ENCODE results near the gene S100Z.
"Not testable (repeated sequence)": the region's sequence is repeated elsewhere in the genome, so short reads cannot be mapped to it uniquely, and the experiment has no call there.

S100Z gene
- total RNA-seq = 0.30 reads per million in 2 experiments

- DNase-seq (ENCODE audit: low read depth) = peak; percentile 5
These were observed at the start of gene S100Z for GRCh38 chr5:76849419-76850291. S100Z (plus strand) TSS chr5:76850014; CDS start chr5:76875360, 25,346 bp downstream.

GRCh38 chr5:76800579-76800978 lies 49.2 kb upstream of the S100Z start:
- no peak for DNase-seq (ENCODE audit: low read depth)

GRCh38 chr5:76801159-76801802 lies 48.5 kb upstream of the S100Z start:
- DNase-seq (ENCODE audit: low read depth) = no peak

- no peak for DNase-seq (ENCODE audit: low read depth)
These were observed 48.0 kb upstream of the S100Z start for GRCh38 chr5:76801803-76802195.

- no peak for DNase-seq (ENCODE audit: low read depth)
These were observed 45.5 kb upstream of the S100Z start for GRCh38 chr5:76804266-76804665.

GRCh38 chr5:76805821-76806505 lies 43.9 kb upstream of the S100Z start:
- DNase-seq (ENCODE audit: low read depth) = no peak

GRCh38 chr5:76807296-76807695 lies 42.5 kb upstream of the S100Z start:
- no peak for DNase-seq (ENCODE audit: low read depth)

- DNase-seq (ENCODE audit: low read depth) = no peak
These were observed 41.6 kb upstream of the S100Z start for GRCh38 chr5:76808141-76808691.

- DNase-seq (ENCODE audit: low read depth) = no peak
These were observed 40.7 kb upstream of the S100Z start for GRCh38 chr5:76809141-76809540.

- DNase-seq (ENCODE audit: low read depth) = no peak
These were observed 39.6 kb upstream of the S100Z start for GRCh38 chr5:76810236-76810635.

- no peak for DNase-seq (ENCODE audit: low read depth)
These were observed 38.6 kb upstream of the S100Z start for GRCh38 chr5:76811214-76811613.

GRCh38 chr5:76812209-76812608 lies 37.6 kb upstream of the S100Z start:
- DNase-seq (ENCODE audit: low read depth) = not testable (repeated sequence)

- DNase-seq (ENCODE audit: low read depth) = no peak
These were observed 35.7 kb upstream of the S100Z start for GRCh38 chr5:76813982-76814562.

GRCh38 chr5:76816110-76816831 lies 33.5 kb upstream of the S100Z start:
- DNase-seq (ENCODE audit: low read depth) = no peak

GRCh38 chr5:76818844-76819831 lies 30.7 kb upstream of the S100Z start, which contains the start of gene F2RL1:
F2RL1 (plus strand) TSS chr5:76819030; CDS start chr5:76819183, 153 bp downstream.
- DNase-seq (ENCODE audit: low read depth) = peak; percentile 44

GRCh38 chr5:76819851-76820525 lies 29.8 kb upstream of the S100Z start:
- no peak for DNase-seq (ENCODE audit: low read depth)

- DNase-seq (ENCODE audit: low read depth) = no peak
These were observed 29.3 kb upstream of the S100Z start for GRCh38 chr5:76820526-76820890.

GRCh38 chr5:76821136-76821535 lies 28.7 kb upstream of the S100Z start:
- DNase-seq (ENCODE audit: low read depth) = no peak

- DNase-seq (ENCODE audit: low read depth) = not testable (repeated sequence)
These were observed 27.6 kb upstream of the S100Z start for GRCh38 chr5:76822105-76822731.

All from T follicular helper cell (primary cell).